CD4-positive, alpha-beta memory T cell (primary cell): ENCODE data around the gene FLG. TPM values are rescaled to one million over a fixed set of nuclear protein-coding genes. Genes with fewer than 3 reads are reported as not detected.
"Not testable (repeated sequence)": the region's sequence is repeated elsewhere in the genome, so short reads cannot be mapped to it uniquely, and the experiment has no call there.

Source experiments
- CTCF ChIA-PET: fragments of 350-600 bp; sonication (Branson Sonifier 250); formaldehyde crosslinking; loops from one replicate; lab custom pipeline; 2021; ENCODE audit warnings: inconsistent platforms; ENCODE audit not compliant: partially characterized antibody; lab: Charles Lee
- POLR2A ChIA-PET: fragments of 350-600 bp; sonication (Branson Sonifier 250); formaldehyde crosslinking; loops from one replicate; lab custom pipeline; 2021; ENCODE audit not compliant: partially characterized antibody; lab: Charles Lee
- DNase-seq, 5 donors: peaks; one replicate each; pipeline versions ENCODE4 v3.0.0 to v3.0.0-alpha.2; 2020 to 2022; ENCODE audit warnings: mixed read lengths in 1 of 5
- H3K27ac ChIP-seq: one replicate; pipeline ENCODE4 v1.7.0; 2013; ENCODE audit warnings: low read depth, low read length
- H3K27me3 ChIP-seq: 2 replicates; pipeline ENCODE4 v1.7.0; 2013; ENCODE audit warnings: mild to moderate bottlenecking, low read length, moderate library complexity; ENCODE audit not compliant: insufficient read depth
- H3K36me3 ChIP-seq: 2 replicates; pipeline ENCODE4 v1.7.0; 2013; ENCODE audit warnings: mild to moderate bottlenecking, low read length, moderate library complexity; ENCODE audit not compliant: insufficient read depth
- H3K4me1 ChIP-seq: 2 replicates; pipeline ENCODE4 v1.7.0; 2013; ENCODE audit warnings: mild to moderate bottlenecking, low read length, moderate library complexity; ENCODE audit not compliant: insufficient read depth
- H3K4me3 ChIP-seq, 2 donors: one replicate each; pipeline ENCODE4 v1.7.0; 2013; ENCODE audit warnings: low read length in 2 of 2, mild to moderate bottlenecking in 1 of 2
- H3K9me3 ChIP-seq, 2 donors: one replicate each; pipeline ENCODE4 v1.7.0; 2013; ENCODE audit warnings: low read length in 2 of 2, control low read depth in 1 of 2; ENCODE audit not compliant: control insufficient read depth in 1 of 2
- H3K27ac Mint-ChIP-seq, 7 donors: one replicate each; pipeline ENCODE4 v1.8.0; 2020 to 2021; ENCODE audit warnings: mixed read lengths in 7 of 7, mild to moderate bottlenecking in 6 of 7, inconsistent platforms in 3 of 7, moderate library complexity in 3 of 7
- H3K27me3 Mint-ChIP-seq, 2 donors: one replicate each; pipeline ENCODE4 v1.8.0; 2020 to 2021; ENCODE audit warnings: mixed read lengths in 2 of 2
- H3K36me3 Mint-ChIP-seq, 2 donors: one replicate each; pipeline ENCODE4 v1.8.0; 2020 to 2021; ENCODE audit warnings: mixed read lengths in 2 of 2, inconsistent platforms in 1 of 2, mild to moderate bottlenecking in 1 of 2
- H3K4me1 Mint-ChIP-seq, 4 donors: one replicate each; pipeline ENCODE4 v1.8.0; 2020 to 2021; ENCODE audit warnings: mixed read lengths in 4 of 4, mild to moderate bottlenecking in 1 of 4
- H3K4me3 Mint-ChIP-seq, 8 donors: one replicate each; pipeline ENCODE4 v1.8.0; 2020 to 2021; ENCODE audit warnings: mixed read lengths in 8 of 8, mild to moderate bottlenecking in 7 of 8, moderate library complexity in 6 of 8, inconsistent platforms in 3 of 8
- H3K9me3 Mint-ChIP-seq, 8 donors: one replicate each; pipeline ENCODE4 v1.8.0; 2020 to 2021; ENCODE audit warnings: mixed read lengths in 8 of 8, mild to moderate bottlenecking in 5 of 8, inconsistent platforms in 3 of 8, moderate library complexity in 1 of 8
- intact Hi-C: fragments of 100-400 bp; cut with micrococcal nuclease; formaldehyde crosslinking; loops from one replicate; pipeline ENCODE4 v1.15.1; 2023
- polyA plus RNA-seq, 2 donors: library from polyadenylated mRNA; unstranded; fragments of 300-500 nt; fragmentation: Illumina TruSeq; gene quantifications; one replicate each; pipeline ENCODE4 v1.2.3, GENCODE V29; 2021
- total RNA-seq, 2 experiments: library from RNA; stranded (reverse); gene quantifications; one replicate each; pipeline ENCODE4 v1.2.3, GENCODE V29; 2021

FLG gene
- total and polyA plus RNA-seq, 4 experiments from 2014 or later: not detected

DNA sequence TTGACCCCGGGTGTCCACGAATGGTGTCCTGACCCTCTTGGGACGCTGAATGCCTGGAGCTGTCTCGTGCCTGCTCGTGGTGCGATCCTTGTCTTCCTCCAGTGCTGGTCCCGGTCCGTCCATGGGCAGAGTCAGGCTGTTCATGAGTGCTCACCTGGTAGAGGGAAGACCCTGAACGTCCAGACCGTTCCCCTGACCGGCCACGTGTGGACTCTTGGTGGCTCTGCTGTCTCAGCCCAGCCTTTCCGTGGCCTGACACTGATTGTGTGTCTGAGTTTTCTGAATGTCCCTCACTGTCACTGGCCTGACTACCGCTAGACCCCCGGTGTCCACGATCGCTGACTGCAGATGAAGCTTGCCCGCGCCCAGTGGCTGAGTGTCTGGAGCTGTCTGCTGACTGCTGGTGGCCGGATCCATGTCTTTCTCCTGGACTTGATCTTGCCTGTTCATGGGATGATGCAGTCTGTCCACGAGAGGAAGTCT, 11.7 kb downstream of the FLG start:
- no peak overlapping the region for H3K27ac Mint-ChIP-seq
- ChIA-PET POLR2A (no interaction called here), CTCF (no interaction called here)
- Histone ChIP-seq H3K36me3 (no peaks in the 10 kb centered on the region), H3K4me3 (no peak overlapping the region), H3K4me1 (no peaks in the 10 kb centered on the region), H3K9me3 (no peaks in the 10 kb centered on the region), H3K27me3 (no peaks in the 10 kb centered on the region), H3K27ac (no peak overlapping the region)
- H3K27me3 Mint-ChIP-seq: peaks cover 10 to 12% of the 10 kb centered on the region in 2 donors
- intact Hi-C loops: no loop called here
- H3K9me3 Mint-ChIP-seq: peaks cover 0 to 5% (median 0%) of the 10 kb centered on the region in 8 donors
- H3K4me3 Mint-ChIP-seq: no peak overlapping the region
- no peak for DNase-seq
- H3K36me3 Mint-ChIP-seq: no peaks in the 10 kb centered on the region
- H3K4me1 Mint-ChIP-seq: no peaks in the 10 kb centered on the region

DNA sequence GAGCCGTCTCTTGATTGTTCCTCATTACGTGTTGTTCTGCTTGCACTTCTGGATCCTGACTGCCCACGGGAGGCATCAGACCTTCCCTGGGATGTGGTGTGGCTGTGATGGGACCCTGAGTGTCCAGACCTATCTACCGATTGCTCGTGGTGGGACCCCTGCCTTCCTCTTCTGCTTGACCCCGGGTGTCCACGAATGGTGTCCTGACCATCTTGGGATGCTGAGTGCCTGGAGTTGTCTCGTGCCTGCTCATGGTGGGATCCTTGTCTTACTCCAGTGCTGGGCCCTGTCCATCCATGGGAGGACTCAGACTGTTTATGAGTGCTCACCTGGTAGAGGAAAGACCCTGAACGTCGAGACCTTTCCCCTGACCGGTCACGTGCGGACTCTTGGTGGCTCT, 12.9 kb downstream of the FLG start:
- H3K4me3 ChIP-seq, CTCF ChIA-PET, intact Hi-C loops, POLR2A ChIA-PET, H3K4me3 Mint-ChIP-seq, H3K4me1 ChIP-seq, DNase-seq, H3K27ac ChIP-seq, H3K27ac Mint-ChIP-seq, H3K36me3 Mint-ChIP-seq, H3K9me3 Mint-ChIP-seq, H3K4me1 Mint-ChIP-seq, H3K27me3 ChIP-seq, H3K9me3 ChIP-seq, H3K36me3 ChIP-seq: not testable (repeated sequence)
- peaks cover 12% of the 10 kb centered on the region in 2 donors for H3K27me3 Mint-ChIP-seq

DNA sequence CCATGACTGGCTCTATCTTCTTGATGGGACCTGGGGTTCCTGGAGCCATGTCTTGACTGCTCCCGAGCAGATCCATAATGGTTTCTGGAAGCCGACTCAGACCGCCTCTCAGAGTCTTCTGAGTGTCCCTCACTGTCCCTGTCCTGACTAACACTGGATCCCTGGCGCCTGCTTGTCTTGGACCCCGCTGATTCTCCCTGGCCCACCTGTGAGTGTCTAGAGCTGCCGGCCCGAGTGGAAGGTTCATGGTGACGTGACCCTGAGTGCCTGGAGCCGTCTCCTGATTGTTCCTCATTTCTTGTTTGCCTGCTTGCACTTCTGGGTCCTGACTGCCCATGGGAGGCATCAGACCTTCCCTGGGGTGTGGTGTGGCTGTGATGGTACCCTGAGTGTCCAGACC, 15.1 kb downstream of the FLG start:
- DNase-seq: no peak
- Mint-ChIP-seq H3K27me3 (peaks cover 11 to 12% of the 10 kb centered on the region in 2 donors), H3K4me1 (no peaks in the 10 kb centered on the region)

DNA sequence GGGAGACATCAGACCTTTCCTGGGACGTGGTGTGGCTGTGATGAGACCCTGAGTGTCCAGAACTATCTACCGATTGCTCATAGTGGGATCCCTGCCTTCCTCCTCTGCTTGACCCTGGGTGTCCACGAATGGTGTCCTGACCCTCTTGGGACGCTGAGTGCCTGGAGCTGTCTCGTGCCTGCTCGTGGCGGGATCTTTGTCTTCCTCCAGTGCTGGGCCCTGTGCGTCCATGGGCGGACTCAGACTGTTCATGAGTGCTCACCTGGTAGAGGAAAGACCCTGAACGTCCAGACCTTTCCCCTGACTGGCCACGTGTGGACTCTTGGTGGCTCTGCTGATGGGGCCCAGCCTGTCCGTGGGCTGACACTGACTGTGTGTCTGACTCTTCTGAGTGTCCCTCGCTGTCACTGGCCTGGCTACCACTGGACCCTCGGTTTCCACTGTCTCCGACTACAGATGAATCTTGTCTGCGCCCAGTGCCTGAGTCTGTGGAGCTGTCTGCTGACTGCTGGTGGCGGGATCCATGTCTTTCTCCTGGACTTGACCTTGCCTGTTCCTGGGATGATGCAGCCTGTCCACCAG, 15.6 kb downstream of the FLG start:
- intact Hi-C loops, DNase-seq, H3K27ac Mint-ChIP-seq, H3K27me3 ChIP-seq, H3K4me3 ChIP-seq, H3K4me1 Mint-ChIP-seq, H3K27me3 Mint-ChIP-seq, H3K4me1 ChIP-seq, H3K36me3 Mint-ChIP-seq, H3K36me3 ChIP-seq, H3K9me3 Mint-ChIP-seq, H3K9me3 ChIP-seq, CTCF ChIA-PET, H3K27ac ChIP-seq, H3K4me3 Mint-ChIP-seq, POLR2A ChIA-PET: not testable (repeated sequence)

More for the DNA sequence above, 15.1 kb downstream of the FLG start:
- ChIA-PET POLR2A (no interaction called here), CTCF (no interaction called here)
- Mint-ChIP-seq H3K36me3 (no peaks in the 10 kb centered on the region), H3K9me3 (peaks cover 0 to 5% (median 0%) of the 10 kb centered on the region in 8 donors), H3K4me3 (no peak overlapping the region), H3K27ac (no peak overlapping the region)
- Histone ChIP-seq H3K27ac (no peak overlapping the region), H3K4me3 (no peak overlapping the region), H3K36me3 (no peaks in the 10 kb centered on the region), H3K9me3 (no peaks in the 10 kb centered on the region), H3K27me3 (no peaks in the 10 kb centered on the region), H3K4me1 (no peaks in the 10 kb centered on the region)
- intact Hi-C loops: no loop called here

DNA sequence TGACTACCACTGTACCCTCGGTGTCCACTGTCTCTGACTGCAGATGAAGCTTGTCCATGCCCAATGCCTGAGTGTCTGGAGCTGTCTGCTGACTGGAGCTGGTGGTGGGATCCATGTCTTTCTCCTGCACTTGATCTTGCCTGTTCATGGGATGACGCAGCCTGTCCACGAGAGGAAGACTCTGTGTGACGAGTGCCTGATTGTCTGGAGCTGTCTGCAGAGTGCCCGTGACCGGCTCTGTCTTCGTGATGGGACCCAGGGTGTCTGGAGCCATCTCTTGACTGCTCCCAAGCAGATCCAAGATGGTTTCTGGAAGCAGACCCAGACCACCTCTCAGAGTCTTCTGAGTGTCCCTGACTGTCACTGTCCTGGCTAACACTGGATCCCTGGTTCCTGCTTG, 16.3 kb downstream of the FLG start:
- not testable (repeated sequence) for H3K4me1 Mint-ChIP-seq, H3K27ac Mint-ChIP-seq

DNA sequence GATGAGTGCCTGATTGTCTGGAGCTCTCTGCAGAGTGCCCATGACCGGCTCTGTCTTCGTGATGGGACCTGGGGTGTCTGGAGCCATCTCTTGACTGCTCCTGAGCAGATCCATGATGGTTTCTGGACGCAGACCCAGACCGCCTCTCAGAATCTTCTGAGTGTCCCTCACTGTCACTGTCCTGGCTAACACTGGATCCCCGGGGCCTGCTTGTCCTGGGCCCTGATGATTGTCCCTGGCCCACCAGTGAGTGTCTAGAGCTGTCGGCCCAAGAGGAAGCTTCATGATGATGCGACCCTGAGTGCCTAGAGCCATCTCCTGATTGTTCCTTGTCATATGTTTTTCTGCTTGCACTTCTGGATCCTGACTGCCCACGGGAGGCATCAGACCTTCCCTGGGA, 17.1 kb downstream of the FLG start:
- H3K27ac Mint-ChIP-seq, DNase-seq, H3K9me3 ChIP-seq, H3K9me3 Mint-ChIP-seq, H3K36me3 ChIP-seq, H3K27ac ChIP-seq, H3K27me3 Mint-ChIP-seq, CTCF ChIA-PET, H3K36me3 Mint-ChIP-seq, H3K4me1 ChIP-seq, POLR2A ChIA-PET, H3K4me3 ChIP-seq, intact Hi-C loops, H3K4me3 Mint-ChIP-seq, H3K4me1 Mint-ChIP-seq, H3K27me3 ChIP-seq: not testable (repeated sequence)

More for the DNA sequence above, 16.3 kb downstream of the FLG start:
- H3K27ac ChIP-seq, H3K36me3 Mint-ChIP-seq, DNase-seq, H3K27me3 ChIP-seq, H3K9me3 Mint-ChIP-seq, intact Hi-C loops, POLR2A ChIA-PET, H3K9me3 ChIP-seq, H3K27me3 Mint-ChIP-seq, H3K4me3 Mint-ChIP-seq, CTCF ChIA-PET, H3K4me3 ChIP-seq, H3K4me1 ChIP-seq, H3K36me3 ChIP-seq: not testable (repeated sequence)

DNA sequence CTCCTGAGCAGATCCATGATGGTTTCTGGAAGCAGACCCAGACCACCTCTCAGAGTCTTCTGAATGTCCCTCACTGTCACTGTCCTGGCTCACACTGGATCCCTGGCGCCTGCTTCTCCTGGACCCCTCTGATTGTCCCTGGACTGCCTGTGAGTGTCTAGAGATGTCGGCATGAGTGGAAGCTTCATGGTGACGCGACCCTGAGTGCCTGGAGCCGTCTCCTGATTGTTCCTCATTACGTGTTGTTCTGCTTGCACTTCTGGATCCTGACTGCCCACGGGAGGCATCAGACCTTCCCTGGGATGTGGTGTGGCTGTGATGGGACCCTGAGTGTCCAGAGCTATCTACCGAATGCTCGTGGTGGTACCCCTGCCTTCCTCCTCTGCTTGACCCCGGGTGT, 18.9 kb downstream of the FLG start:
- H3K36me3 Mint-ChIP-seq, intact Hi-C loops, H3K27ac ChIP-seq, CTCF ChIA-PET, H3K4me3 Mint-ChIP-seq, H3K4me1 Mint-ChIP-seq, H3K27me3 Mint-ChIP-seq, H3K9me3 ChIP-seq, H3K9me3 Mint-ChIP-seq, H3K27me3 ChIP-seq, POLR2A ChIA-PET, H3K4me1 ChIP-seq, H3K4me3 ChIP-seq, DNase-seq, H3K36me3 ChIP-seq: not testable (repeated sequence)
- peak overlapping the region in 1 of 7 donors; percentile 30 for H3K27ac Mint-ChIP-seq

DNA sequence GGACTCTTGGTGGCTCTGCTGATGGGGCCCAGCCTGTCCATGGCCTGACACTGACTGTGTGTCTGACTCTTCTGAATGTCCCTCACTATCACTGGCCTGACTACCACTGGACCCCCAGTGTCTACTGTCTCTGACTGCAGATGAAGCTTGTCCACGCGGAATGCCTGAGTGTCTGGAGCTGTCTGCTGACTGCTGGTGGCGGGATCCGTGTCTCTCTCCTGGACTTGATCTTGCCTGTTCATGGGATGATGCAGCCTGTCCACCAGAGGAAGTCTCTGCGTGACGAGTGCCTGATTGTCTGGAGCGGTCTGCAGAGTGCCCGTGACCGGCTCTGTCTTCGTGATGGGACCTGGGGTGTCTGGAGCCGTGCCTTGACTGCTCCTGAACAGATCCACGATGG, 20.3 kb downstream of the FLG start:
- H3K27me3 Mint-ChIP-seq, H3K4me1 ChIP-seq, CTCF ChIA-PET, H3K36me3 ChIP-seq, H3K9me3 ChIP-seq, H3K27ac ChIP-seq, H3K4me3 Mint-ChIP-seq, intact Hi-C loops, H3K4me1 Mint-ChIP-seq, H3K27ac Mint-ChIP-seq, H3K27me3 ChIP-seq, DNase-seq, POLR2A ChIA-PET, H3K4me3 ChIP-seq, H3K36me3 Mint-ChIP-seq, H3K9me3 Mint-ChIP-seq: not testable (repeated sequence)
